Upper lobe of left lung (tissue), 6 donors: ENCODE data around the gene STK39. TPM values are rescaled to one million over a fixed set of nuclear protein-coding genes. Genes with fewer than 3 reads are reported as not detected.

Experiments
- ATAC-seq, 2 donors: fragments of 200-7000 bp; cut with Tn5 transposase; one replicate each; pipeline ENCODE4 v1.9.1; 2022; ENCODE audit warnings: mild to moderate bottlenecking in 2 of 2, moderate library complexity in 2 of 2; ENCODE audit not compliant: low FRiP score in 2 of 2
- DNase-seq, 2 donors: peaks; one replicate each; pipeline ENCODE4 v3.0.0-alpha.2; 2019 to 2020
- H3K27ac ChIP-seq, 4 donors: fragments of 200-600 bp; sonication (generic); one replicate each; pipeline ENCODE4 v1.5.1; 2016 to 2019
- H3K27me3 ChIP-seq, 4 donors: fragments of 200-600 bp; sonication (generic); one replicate each; pipeline ENCODE4 v1.5.1; 2017 to 2019
- H3K36me3 ChIP-seq, 4 donors: fragments of 200-600 bp; sonication (generic); one replicate each; pipeline ENCODE4 v1.5.1; 2016 to 2019
- H3K4me1 ChIP-seq, 4 donors: fragments of 200-600 bp; sonication (generic); one replicate each; pipeline ENCODE4 v1.5.1; 2018 to 2019
- H3K4me3 ChIP-seq, 4 donors: fragments of 200-600 bp; sonication (generic); one replicate each; pipeline ENCODE4 v1.5.1; 2017 to 2019; ENCODE audit warnings: mild to moderate bottlenecking in 2 of 4, moderate library complexity in 1 of 4
- H3K9me3 ChIP-seq, 4 donors: fragments of 200-600 bp; sonication (generic); one replicate each; pipeline ENCODE4 v1.5.1; 2018 to 2019
- EP300 ChIP-seq, 4 donors: sonication (generic); formaldehyde crosslinking; IDR thresholded peaks; one replicate each; pipeline ENCODE4 v1.5.1; 2017; ENCODE audit warnings: antibody characterized with exemption in 4 of 4, control low read depth in 2 of 4
- POLR2A ChIP-seq, 4 donors: fragments of 450-650 bp; IDR thresholded peaks; one replicate each; pipeline ENCODE4 v1.5.1; 2016 to 2017; ENCODE audit warnings: antibody characterized with exemption in 4 of 4, mild to moderate bottlenecking in 2 of 4
- POLR2AphosphoS5 ChIP-seq, 2 donors: sonication (generic); formaldehyde crosslinking; IDR thresholded peaks; one replicate each; pipeline ENCODE4 v1.5.1; 2017; ENCODE audit warnings: antibody characterized with exemption in 2 of 2
- WGBS, 2 donors: methylation state at CpG; one replicate each; pipeline ENCODE4 v1.1.5; 2017 to 2018; 5-methylcytosine and 5-hydroxymethylcytosine counted together
- total RNA-seq, 6 donors: library from RNA; depleted of rRNA in 4 of 6; stranded (reverse); fragments of >200 nt in 4 of 6; gene quantifications; one replicate each; pipeline versions ENCODE4 v1.1.0 to v1.2.1, GENCODE V29; 2016 to 2021
- TF ChIP-seq, protein P1 (sequence below), 6 experiments: fragments of 450-650 bp in 4 of 6; fragments of 200-600 bp in 2 of 6; sonication (generic) in 2 of 6; IDR thresholded peaks; one replicate each; pipeline ENCODE4 v1.5.1; 2016 to 2019; ENCODE audit warnings: antibody characterized with exemption in 6 of 6
- donor health status: DM: no; HTN: no; CAD: no; lungs with moderate emphysema.
- donor health status: DM: no; HTN: yes; CAD: no; lungs with severe emphysema.

The STK39 gene
- total RNA-seq = 10 to 100 TPM in 4 of 6 donors, 1 to 10 TPM in 2; 7.9 to 18.8 (median 12.1) TPM

GRCh38 chr2:168247341-168248261 lies at the start of gene STK39:
Gene STK39, minus strand, starts transcription at chr2:168247595. Its CDS starts 160 bp downstream, at chr2:168247435.
- ATAC-seq (peak; percentile 89 to 95), DNase-seq (peak; percentile 78 to 95)
- no peaks in the 10 kb centered on the region for H3K27me3 ChIP-seq
- H3K4me1 ChIP-seq = peaks cover 13 to 22% (median 18%) of the 10 kb centered on the region in 4 donors
- H3K4me3 ChIP-seq = peak within 1 kb of the TSS; percentile 68 to 96 (median 86)
- TF ChIP-seq POLR2AphosphoS5 (IDR thresholded peaks at IDR 0.05) (no peak), EP300 (IDR thresholded peaks at IDR 0.05) (no peak), POLR2A (IDR thresholded peaks at IDR 0.05) (peak in 2 of 4 donors; percentile 13 to 43)
- TF ChIP-seq, protein P1, sequence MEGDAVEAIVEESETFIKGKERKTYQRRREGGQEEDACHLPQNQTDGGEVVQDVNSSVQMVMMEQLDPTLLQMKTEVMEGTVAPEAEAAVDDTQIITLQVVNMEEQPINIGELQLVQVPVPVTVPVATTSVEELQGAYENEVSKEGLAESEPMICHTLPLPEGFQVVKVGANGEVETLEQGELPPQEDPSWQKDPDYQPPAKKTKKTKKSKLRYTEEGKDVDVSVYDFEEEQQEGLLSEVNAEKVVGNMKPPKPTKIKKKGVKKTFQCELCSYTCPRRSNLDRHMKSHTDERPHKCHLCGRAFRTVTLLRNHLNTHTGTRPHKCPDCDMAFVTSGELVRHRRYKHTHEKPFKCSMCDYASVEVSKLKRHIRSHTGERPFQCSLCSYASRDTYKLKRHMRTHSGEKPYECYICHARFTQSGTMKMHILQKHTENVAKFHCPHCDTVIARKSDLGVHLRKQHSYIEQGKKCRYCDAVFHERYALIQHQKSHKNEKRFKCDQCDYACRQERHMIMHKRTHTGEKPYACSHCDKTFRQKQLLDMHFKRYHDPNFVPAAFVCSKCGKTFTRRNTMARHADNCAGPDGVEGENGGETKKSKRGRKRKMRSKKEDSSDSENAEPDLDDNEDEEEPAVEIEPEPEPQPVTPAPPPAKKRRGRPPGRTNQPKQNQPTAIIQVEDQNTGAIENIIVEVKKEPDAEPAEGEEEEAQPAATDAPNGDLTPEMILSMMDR (IDR thresholded peaks at IDR 0.05) = peak in 2 of 6 experiments; percentile 5 to 34
- H3K27ac ChIP-seq = peak within 1 kb of the TSS; percentile 65 to 84 (median 79)
- H3K36me3 ChIP-seq = no peaks in the 10 kb centered on the region
- no peaks in the 10 kb centered on the region for H3K9me3 ChIP-seq
- WGBS, 2 donors = 1 to 5% methylated on average over 11 to 19 of the region's 91 CpGs

DNA sequence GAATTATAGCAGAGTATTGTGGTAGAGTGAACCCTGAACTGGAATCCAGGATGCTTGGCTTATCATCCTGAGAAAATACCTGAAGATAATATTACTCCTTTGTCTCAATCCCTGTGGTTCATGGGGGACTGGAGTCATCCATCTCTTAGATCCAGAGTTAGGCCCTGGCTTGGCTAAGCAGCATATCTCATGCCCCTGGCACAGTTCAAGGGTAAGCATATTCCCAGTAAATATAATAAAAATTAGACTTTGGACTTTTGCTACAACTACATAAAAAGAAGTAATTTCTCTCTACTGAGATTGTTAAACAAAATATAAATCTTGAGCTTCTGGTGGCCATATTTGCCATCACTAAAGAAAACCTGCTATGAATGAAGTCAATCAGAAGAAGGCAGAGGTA lies 47.7 kb upstream of the STK39 start:
- ATAC-seq = no peak
- Histone ChIP-seq H3K4me3 (no peak overlapping the region), H3K27me3 (no peaks in the 10 kb centered on the region), H3K9me3 (no peaks in the 10 kb centered on the region), H3K27ac (no peak overlapping the region), H3K36me3 (no peaks in the 10 kb centered on the region), H3K4me1 (no peaks in the 10 kb centered on the region)
- TF ChIP-seq POLR2AphosphoS5 (IDR thresholded peaks at IDR 0.05) (no peak), POLR2A (IDR thresholded peaks at IDR 0.05) (no peak), EP300 (IDR thresholded peaks at IDR 0.05) (no peak)
- TF ChIP-seq, protein P1 (IDR thresholded peaks at IDR 0.05) = no peak
- no peak for DNase-seq

DNA sequence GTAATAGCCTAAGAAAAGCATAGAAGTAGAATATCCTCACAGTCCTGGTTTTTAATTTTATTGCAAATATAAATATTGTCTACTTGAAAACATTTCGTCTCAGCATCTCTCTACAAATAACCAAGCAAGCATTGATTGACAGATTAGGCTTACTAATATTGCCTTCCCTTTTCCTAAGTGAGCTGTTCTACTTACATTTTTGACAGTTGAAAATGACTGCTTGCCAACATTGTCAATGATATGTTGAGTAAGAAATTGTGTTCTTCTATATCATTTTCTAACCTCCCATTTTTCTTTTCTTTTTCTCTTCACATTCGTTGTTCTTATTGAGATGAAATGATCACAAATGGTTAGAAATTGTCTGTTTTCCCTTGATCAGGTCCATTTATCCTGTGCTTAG lies 47.0 kb upstream of the STK39 start:
- 89 to 94% methylated on average over 2 of the region's 2 CpGs for WGBS, 2 donors
- DNase-seq = no peak
- H3K4me1 ChIP-seq = no peaks in the 10 kb centered on the region
- TF ChIP-seq EP300 (IDR thresholded peaks at IDR 0.05) = no peak
- no peak for TF ChIP-seq POLR2AphosphoS5 (IDR thresholded peaks at IDR 0.05)
- TF ChIP-seq, protein P1 (IDR thresholded peaks at IDR 0.05) = no peak
- no peak for TF ChIP-seq POLR2A (IDR thresholded peaks at IDR 0.05)
- no peak for ATAC-seq
- no peaks in the 10 kb centered on the region for H3K27me3 ChIP-seq
- H3K9me3 ChIP-seq = no peaks in the 10 kb centered on the region
- H3K4me3 ChIP-seq = no peak overlapping the region
- no peaks in the 10 kb centered on the region for H3K36me3 ChIP-seq
- H3K27ac ChIP-seq = no peak overlapping the region

DNA sequence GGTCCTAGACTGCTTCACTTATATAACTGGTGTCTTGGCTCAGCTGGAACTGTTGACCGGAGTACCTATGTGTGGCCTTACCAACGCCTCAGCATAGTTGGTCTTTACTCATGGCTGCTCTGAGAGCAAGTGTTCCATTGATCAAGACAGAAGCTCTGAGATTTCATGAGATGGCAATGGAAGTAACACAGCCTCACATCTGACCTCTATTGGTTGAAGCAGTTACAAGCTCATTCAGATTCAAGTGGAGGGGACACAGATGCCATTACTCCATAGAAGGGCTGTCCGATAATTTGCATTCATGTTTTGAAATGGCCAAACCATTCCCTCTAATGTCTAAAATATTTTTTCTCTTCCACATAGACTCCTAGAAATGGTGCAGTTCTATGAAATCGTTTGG lies 46.4 kb upstream of the STK39 start:
- no peaks in the 10 kb centered on the region for H3K9me3 ChIP-seq
- H3K36me3 ChIP-seq = no peaks in the 10 kb centered on the region
- H3K4me1 ChIP-seq = no peaks in the 10 kb centered on the region
- no peak for TF ChIP-seq POLR2A (IDR thresholded peaks at IDR 0.05)
- no peak for TF ChIP-seq EP300 (IDR thresholded peaks at IDR 0.05)
- TF ChIP-seq POLR2AphosphoS5 (IDR thresholded peaks at IDR 0.05) = no peak
- TF ChIP-seq, protein P1 (IDR thresholded peaks at IDR 0.05) = no peak
- 93 to 97% methylated on average over 4 of the region's 4 CpGs for WGBS, 2 donors
- no peak overlapping the region for H3K27ac ChIP-seq
- H3K27me3 ChIP-seq = no peaks in the 10 kb centered on the region
- no peak for ATAC-seq
- DNase-seq = no peak
- no peak overlapping the region for H3K4me3 ChIP-seq
